BLaER1 (cell line): ENCODE data around the gene PSME1.

Source experiments
- H3K27ac ChIP-seq: shearing (Covaris generic); formaldehyde crosslinking; 2 replicates; pipeline ENCODE4 v1.8.1; 2022
- H3K27me3 ChIP-seq: shearing (Covaris generic); formaldehyde crosslinking; 2 replicates; pipeline ENCODE4 v1.8.1; 2022
- H3K36me3 ChIP-seq: shearing (Covaris generic); formaldehyde crosslinking; 2 replicates; pipeline ENCODE4 v1.8.1; 2022
- H3K4me1 ChIP-seq: shearing (Covaris generic); formaldehyde crosslinking; 2 replicates; pipeline ENCODE4 v1.8.1; 2022
- H3K4me2 ChIP-seq: shearing (Covaris generic); formaldehyde crosslinking; 2 replicates; pipeline ENCODE4 v1.8.1; 2022
- H3K4me3 ChIP-seq: shearing (Covaris generic); formaldehyde crosslinking; 2 replicates; pipeline ENCODE4 v1.8.1; 2022
- H3K9ac ChIP-seq: shearing (Covaris generic); formaldehyde crosslinking; 2 replicates; pipeline ENCODE4 v1.8.1; 2022
- H3K9me3 ChIP-seq: shearing (Covaris generic); formaldehyde crosslinking; 2 replicates; pipeline ENCODE4 v1.8.1; 2022
- H4K20me1 ChIP-seq: shearing (Covaris generic); formaldehyde crosslinking; 2 replicates; pipeline ENCODE4 v1.8.1; 2022
- Cebpa-rat ChIP-seq: shearing (Covaris generic); IDR thresholded peaks from 2 replicates; pipeline ENCODE4 v1.8.1; 2022

PSME1 gene

DNA sequence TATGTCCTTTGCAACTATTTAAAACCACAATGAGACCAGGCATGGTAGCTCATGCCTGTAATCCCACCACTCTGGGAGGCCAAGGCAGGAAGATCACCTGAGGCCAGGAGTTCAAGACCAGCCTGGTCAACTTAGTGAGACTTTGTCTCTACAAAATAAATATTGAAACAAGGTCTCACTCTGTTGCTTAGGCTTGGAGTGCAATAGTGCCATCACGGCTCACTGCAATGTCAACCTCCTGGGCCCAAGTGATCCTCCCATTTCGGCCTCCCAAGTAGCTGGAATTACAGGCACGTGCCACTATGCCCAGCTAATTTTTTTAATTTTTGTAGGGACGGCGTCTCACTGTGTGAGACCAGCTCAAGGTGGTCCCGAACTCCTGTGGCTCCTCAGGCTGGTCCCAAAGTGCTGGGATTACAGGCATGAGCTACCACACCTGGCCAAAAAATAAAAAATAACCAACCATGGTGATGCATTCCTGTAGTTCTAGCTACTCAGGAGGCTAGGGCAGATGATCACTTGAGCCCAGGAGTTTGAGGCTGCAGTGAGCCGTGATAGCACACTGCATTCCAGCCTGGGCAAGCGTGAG lies 6.5 kb upstream of the PSME1 start:
- Histone ChIP-seq H4K20me1 (no peaks in the 10 kb centered on the region), H3K4me2 (no peak overlapping the region), H3K9ac (no peak overlapping the region), H3K36me3 (peaks cover 5% of the 10 kb centered on the region; the same call in 1 of the 2 replicates), H3K27me3 (no peaks in the 10 kb centered on the region), H3K4me3 (no peak overlapping the region), H3K27ac (no peak overlapping the region), H3K4me1 (peaks cover 47% of the 10 kb centered on the region), H3K9me3 (no peaks in the 10 kb centered on the region)
- no peak for TF ChIP-seq Cebpa-rat

- no peaks in the 10 kb centered on the region for H4K20me1 ChIP-seq
- H3K27me3 ChIP-seq = no peaks in the 10 kb centered on the region
- no peaks in the 10 kb centered on the region for H3K9me3 ChIP-seq
- TF ChIP-seq Cebpa-rat = no peak
- 0 out of 2 replicates have a peak within 1 kb of the TSS, but pooled peaks have one; percentile 6 for H3K9ac ChIP-seq
- no peak within 1 kb of the TSS for H3K4me3 ChIP-seq
- H3K36me3 ChIP-seq = no peaks in the 10 kb centered on the region; the same call in 1 of the 2 replicates
- peaks cover 52% of the 10 kb centered on the region for H3K4me1 ChIP-seq
- no peak within 1 kb of the TSS for H3K27ac ChIP-seq
- H3K4me2 ChIP-seq = peak within 1 kb of the TSS; percentile 40
These were observed 5.6 kb upstream of the PSME1 start, which contains the start of gene FITM1 for GRCh38 chr14:24130380-24130716. FITM1 (plus strand) TSS chr14:24130659; CDS start chr14:24131564, 905 bp downstream.

GRCh38 chr14:24130717-24131548 lies 5.1 kb upstream of the PSME1 start:
- Histone ChIP-seq H3K9me3 (no peaks in the 10 kb centered on the region), H3K4me1 (peaks cover 50% of the 10 kb centered on the region), H3K27ac (no peak overlapping the region), H4K20me1 (no peaks in the 10 kb centered on the region), H3K4me2 (peak overlapping the region; percentile 40), H3K4me3 (no peak overlapping the region), H3K27me3 (no peaks in the 10 kb centered on the region), H3K36me3 (no peaks in the 10 kb centered on the region; the same call in 1 of the 2 replicates), H3K9ac (0 out of 2 replicates have a peak overlapping the region, but pooled peaks have one; percentile 6)
- TF ChIP-seq Cebpa-rat = no peak

DNA sequence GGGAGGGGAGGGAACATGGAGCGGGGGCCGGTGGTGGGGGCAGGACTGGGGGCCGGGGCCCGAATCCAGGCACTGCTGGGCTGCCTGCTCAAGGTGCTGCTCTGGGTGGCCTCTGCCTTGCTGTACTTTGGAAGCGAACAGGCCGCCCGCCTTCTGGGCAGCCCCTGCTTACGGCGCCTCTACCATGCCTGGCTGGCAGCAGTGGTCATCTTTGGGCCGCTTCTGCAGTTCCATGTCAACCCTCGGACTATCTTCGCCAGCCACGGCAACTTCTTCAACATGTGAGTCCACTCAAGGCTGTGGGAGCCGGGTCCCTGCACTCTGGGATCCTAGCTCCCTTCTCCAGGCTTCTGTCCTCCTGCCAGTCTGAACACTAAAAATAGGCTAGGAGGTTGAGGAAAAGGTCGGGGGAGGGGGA lies 4.4 kb upstream of the PSME1 start:
- peaks cover 44% of the 10 kb centered on the region for H3K4me1 ChIP-seq
- no peak overlapping the region for H3K9ac ChIP-seq
- H3K36me3 ChIP-seq = no peaks in the 10 kb centered on the region; the same call in 1 of the 2 replicates
- H3K4me3 ChIP-seq = no peak overlapping the region
- no peak overlapping the region for H3K4me2 ChIP-seq
- H3K27ac ChIP-seq = no peak overlapping the region
- H3K27me3 ChIP-seq = no peaks in the 10 kb centered on the region
- peaks cover 4% of the 10 kb centered on the region; the same call in 1 of the 2 replicates for H4K20me1 ChIP-seq
- no peak for TF ChIP-seq Cebpa-rat
- no peaks in the 10 kb centered on the region for H3K9me3 ChIP-seq

GRCh38 chr14:24132061-24132685 lies 3.8 kb upstream of the PSME1 start:
- H3K36me3 ChIP-seq = peaks cover 2% of the 10 kb centered on the region
- peaks cover 10% of the 10 kb centered on the region for H4K20me1 ChIP-seq
- no peak overlapping the region for H3K27ac ChIP-seq
- no peaks in the 10 kb centered on the region for H3K27me3 ChIP-seq
- H3K9me3 ChIP-seq = no peaks in the 10 kb centered on the region
- peaks cover 44% of the 10 kb centered on the region for H3K4me1 ChIP-seq
- H3K9ac ChIP-seq = 0 out of 2 replicates have a peak overlapping the region, but pooled peaks have one; percentile 15
- TF ChIP-seq Cebpa-rat = no peak
- no peak overlapping the region for H3K4me3 ChIP-seq
- H3K4me2 ChIP-seq = no peak overlapping the region

GRCh38 chr14:24132976-24133375 lies 3.0 kb upstream of the PSME1 start:
- Histone ChIP-seq H3K4me3 (no peak overlapping the region), H3K27ac (no peak overlapping the region), H3K27me3 (no peaks in the 10 kb centered on the region), H3K4me1 (peaks cover 44% of the 10 kb centered on the region), H3K4me2 (no peak overlapping the region), H4K20me1 (peaks cover 18% of the 10 kb centered on the region), H3K36me3 (peaks cover 10% of the 10 kb centered on the region), H3K9ac (no peak overlapping the region), H3K9me3 (no peaks in the 10 kb centered on the region)
- no peak for TF ChIP-seq Cebpa-rat

DNA sequence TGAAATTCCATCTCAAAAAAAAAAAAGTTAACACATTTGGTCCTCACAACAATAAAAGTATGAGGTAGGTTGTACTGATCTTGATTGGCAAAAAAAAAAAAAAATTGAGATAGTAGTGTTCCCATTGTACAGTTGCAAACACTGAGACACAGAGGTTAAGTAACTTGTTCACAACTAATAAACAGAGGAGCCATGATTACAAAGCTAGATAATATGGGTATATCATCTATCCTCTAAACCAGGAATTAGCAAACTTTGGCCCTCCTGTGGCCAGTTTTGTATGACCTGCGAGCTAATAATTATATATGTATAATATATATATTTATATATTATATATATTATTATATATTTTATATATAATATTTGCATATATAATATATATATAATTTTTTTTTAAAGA lies 2.3 kb upstream of the PSME1 start:
- TF ChIP-seq Cebpa-rat = no peak
- no peak overlapping the region for H3K4me3 ChIP-seq
- H3K4me1 ChIP-seq = peaks cover 47% of the 10 kb centered on the region

GRCh38 chr14:24135584-24135833 lies 485 bp upstream of the PSME1 start:
- Histone ChIP-seq H3K27me3 (no peaks in the 10 kb centered on the region), H3K27ac (peak overlapping the region; percentile 96), H3K4me3 (peak overlapping the region; percentile 100), H3K4me2 (peak overlapping the region; percentile 88), H3K4me1 (peaks cover 60% of the 10 kb centered on the region), H4K20me1 (peaks cover 44% of the 10 kb centered on the region), H3K9ac (peak overlapping the region; percentile 96), H3K36me3 (peaks cover 28% of the 10 kb centered on the region), H3K9me3 (no peaks in the 10 kb centered on the region)
- TF ChIP-seq Cebpa-rat = no peak

More for the DNA sequence above, 2.3 kb upstream of the PSME1 start:
- H3K9ac ChIP-seq = no peak overlapping the region
- peaks cover 26% of the 10 kb centered on the region for H4K20me1 ChIP-seq
- peaks cover 18% of the 10 kb centered on the region for H3K36me3 ChIP-seq
- no peak overlapping the region for H3K4me2 ChIP-seq
- no peaks in the 10 kb centered on the region for H3K27me3 ChIP-seq
- H3K9me3 ChIP-seq = no peaks in the 10 kb centered on the region
- H3K27ac ChIP-seq = no peak overlapping the region

GRCh38 chr14:24136684-24137528 lies 912 bp downstream of the PSME1 start:
- Histone ChIP-seq H3K4me1 (peaks cover 55% of the 10 kb centered on the region), H3K27ac (peak overlapping the region; percentile 96), H3K4me2 (peak overlapping the region; percentile 96), H4K20me1 (peaks cover 47% of the 10 kb centered on the region), H3K27me3 (no peaks in the 10 kb centered on the region), H3K36me3 (peaks cover 28% of the 10 kb centered on the region), H3K9me3 (no peaks in the 10 kb centered on the region), H3K4me3 (peak overlapping the region; percentile 100), H3K9ac (peak overlapping the region; percentile 96)
- no peak for TF ChIP-seq Cebpa-rat
